GM19328 (cell line): ENCODE data around the gene PDE6D.
A peak's percentile ranks its signal among the peaks of the same experiment; 100 is the strongest.
"Not testable (repeated sequence)": the region's sequence is repeated elsewhere in the genome, so short reads cannot be mapped to it uniquely, and the experiment has no call there.

Experiments used
- ATAC-seq: cut with Tn5 transposase; IDR thresholded peaks from one replicate; pipeline ENCODE4 v1.9.1; 2021; ENCODE audit warnings: mild to moderate bottlenecking, moderate library complexity; ENCODE audit not compliant: unreplicated experiment

The PDE6D gene

DNA sequence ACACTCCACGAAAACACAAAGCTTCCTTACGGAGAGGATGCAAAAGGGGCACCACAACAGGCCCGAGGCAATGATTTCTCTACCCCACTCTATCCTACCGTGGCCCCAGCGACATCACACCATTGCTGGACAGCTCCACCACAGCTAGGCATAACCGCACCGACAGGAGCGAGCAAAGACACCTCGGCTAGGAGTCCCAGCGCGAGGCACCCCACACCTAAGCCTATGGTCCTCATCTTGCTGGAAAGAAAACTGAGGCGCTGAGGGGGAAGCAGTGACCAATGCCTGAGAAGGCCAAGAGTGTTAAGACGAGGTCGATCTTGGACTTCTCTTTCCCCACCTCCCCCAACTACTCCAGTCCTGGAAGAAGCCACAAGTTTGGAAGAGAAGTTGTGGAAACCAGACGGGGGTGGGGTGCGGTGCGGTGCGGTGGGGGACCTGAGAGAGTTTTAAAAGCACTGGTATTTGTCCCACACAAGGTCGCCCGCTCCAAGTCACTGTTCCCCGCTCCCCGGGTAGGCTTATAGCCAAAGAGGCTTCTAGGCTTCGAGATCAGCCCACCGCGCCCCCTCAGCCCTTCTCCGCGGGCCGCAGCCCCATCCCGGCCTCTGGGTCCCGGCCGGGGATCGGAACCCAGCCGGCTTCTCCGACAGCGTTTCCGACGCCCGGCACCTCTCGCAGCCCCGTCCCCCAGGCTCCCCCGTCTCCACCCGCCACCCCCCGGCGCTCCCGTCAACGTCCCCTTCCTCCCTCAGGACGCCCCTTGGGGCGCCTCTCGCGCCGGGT, 766 bp downstream of the PDE6D start:
- ATAC-seq = peak; percentile 5

DNA sequence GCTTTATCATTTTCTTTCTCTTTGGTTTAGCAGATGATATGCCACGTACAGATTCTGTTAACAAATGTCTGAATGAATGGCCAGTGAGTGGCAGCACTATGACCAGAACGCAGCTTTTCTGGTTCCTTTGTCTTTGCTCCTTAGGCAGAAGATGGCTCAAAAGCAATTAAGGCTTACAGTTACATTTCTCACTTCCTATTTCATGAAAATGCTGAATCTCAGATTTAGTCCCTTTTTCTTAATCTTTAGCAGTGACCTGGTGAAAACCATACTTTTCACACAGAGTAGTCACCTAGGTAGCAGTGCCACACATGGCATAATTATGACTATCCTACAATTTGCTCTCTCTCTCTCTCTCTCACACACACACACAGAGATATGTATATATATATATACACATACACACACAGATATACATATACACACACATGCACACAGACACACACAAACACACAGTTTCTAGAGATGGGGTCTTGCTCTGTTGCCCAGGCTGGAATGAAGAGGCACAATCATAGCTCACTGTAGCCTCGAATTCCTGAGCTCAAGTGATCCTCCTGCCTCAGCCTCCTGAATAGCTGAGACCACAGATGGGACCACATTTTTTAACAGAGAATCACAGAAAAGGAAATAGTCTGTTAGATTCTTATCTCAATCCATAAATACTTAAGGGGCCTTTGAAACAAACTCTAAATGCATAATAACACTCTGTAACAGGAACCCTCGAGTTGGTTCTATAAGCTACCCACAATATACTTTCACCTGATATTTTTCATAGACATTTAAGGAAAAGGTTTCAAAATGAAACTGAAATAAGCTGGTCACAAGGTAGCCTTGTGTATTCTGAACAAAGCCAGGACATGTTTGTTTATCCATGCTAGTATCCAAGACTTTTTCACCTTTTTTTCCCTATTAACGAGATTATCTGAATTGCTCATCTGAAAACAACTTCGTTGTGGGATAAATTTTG, 11.6 kb downstream of the PDE6D start:
- ATAC-seq = no peak

DNA sequence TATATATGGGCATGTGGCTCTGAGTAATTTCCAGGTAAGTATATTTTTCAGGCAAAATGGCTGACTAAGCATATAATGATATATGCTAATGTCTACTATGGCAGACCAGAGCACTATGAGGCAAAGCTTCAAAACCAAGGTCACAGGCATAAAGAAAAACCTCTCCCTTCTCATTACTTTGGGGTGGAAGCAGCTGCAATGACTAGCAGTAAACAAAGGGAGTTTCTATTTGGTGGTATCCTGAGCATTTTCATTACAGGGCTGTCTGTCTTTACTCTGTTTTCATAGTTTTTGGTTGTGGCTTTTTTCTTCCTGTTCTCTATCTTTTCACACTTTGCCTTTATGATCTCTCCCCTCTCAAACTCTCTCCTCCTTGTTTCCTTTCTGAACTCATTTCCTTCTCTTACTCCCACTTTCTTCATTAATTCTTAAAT, 15.6 kb downstream of the PDE6D start:
- no peak for ATAC-seq

DNA sequence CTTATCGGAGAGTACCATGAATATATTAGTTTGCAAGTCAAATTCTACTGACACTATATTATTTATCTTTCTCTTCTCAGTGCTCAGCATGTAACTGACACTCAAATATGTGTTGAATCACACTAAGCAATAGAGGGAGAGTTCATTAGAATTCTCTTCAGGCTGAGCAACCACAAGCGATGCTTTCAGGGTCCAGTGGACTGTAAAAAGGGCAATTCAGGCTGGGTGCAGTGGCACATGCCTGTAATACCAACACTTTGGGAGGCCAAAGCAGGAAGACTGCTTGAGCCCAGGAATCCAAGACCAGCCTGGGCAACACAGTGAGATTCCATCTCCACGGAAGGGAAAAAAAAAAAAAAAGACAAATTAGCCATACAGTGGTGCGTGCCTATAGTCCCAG, 16.3 kb downstream of the PDE6D start:
- ATAC-seq = no peak

DNA sequence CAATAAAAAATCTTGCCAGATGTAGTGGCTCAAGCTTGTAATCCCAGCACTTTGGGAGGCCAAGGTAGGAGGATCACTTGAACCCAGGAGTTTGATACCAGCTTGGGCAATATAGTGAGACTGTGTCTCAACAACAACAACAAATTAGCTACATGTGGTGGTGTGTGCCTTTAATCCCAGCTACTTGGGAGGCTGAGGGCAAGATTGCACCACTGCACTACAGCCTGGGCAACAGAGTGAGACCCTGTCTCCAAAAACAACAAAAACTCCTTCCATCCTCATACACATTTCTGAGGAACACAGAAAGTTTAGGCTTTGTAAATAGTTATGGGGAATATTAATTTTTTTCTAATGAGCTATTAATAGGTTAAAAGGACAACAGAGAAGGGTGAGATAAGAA, 17.0 kb downstream of the PDE6D start:
- no peak for ATAC-seq

DNA sequence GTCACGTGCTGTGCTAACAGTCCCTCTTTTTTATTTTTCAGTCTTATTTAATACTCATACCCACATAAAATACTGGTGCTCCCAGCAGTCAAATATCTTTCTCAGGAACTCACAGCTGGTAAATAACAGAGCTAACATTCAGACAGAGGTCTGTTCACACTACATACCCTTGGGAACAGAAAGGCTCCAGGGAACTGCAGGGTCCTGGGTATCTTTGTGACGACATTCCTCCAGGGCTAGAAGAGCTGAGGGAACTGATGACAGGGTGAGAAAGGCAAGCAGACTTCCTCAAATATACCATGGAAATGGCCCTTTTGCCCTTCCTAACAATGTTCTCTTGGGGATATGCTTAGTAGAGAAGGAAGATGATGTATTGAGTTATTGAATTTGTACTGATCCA, 19.3 kb downstream of the PDE6D start:
- no peak for ATAC-seq

DNA sequence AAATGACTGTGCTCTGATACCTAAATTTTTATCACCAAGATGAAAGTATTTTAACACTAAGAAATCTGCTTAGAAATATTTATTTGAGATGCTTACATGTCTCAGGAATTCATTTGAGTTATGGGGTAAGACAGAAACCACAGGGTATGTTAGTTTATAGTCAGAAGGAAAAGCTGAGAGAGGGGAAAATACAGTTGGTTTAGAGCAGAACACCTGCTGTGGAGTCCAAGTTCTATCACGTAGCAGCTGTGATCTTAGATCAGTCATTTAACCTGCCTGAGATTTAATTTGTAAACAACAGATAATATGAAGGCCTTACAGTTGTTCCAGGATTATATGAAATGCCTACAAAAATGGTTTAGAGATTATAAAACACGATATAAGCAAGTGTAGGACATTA, 29.0 kb downstream of the PDE6D start:
- no peak for ATAC-seq

DNA sequence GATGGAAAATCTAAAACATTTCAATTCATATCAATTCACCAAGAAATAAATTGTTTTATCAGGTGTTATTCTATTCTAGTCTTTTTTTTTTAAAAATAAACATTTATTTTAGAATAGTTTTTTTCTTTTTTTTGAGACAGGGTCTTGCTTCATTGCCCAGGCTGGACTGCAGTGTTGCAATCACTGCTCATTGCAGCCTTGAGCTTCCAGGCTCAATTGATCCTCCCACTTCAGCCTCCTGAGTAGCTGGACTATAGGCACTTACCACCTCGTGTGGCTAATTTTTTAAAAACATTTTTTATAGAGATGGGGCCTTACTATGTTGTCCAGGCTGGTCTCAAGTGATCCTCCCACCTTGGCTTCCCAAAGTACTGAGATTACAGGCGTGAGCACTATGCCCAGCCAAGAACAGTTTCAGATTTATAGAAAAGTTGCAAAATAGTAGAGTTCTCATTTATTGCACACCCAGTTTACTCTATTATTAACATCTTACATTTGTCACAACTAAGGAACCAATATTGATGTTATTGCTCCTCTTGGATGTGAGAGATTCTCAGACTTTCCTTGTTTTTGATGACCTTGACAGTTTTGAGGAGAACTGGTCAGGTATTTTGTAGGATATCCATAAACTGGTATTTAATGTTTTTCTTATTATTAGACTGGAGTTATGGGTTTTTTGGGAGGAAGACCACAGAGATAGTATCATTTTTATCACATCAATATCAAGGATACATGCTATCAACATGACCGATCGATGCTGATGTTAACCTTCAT, 29.9 kb downstream of the PDE6D start:
- ATAC-seq = no peak

DNA sequence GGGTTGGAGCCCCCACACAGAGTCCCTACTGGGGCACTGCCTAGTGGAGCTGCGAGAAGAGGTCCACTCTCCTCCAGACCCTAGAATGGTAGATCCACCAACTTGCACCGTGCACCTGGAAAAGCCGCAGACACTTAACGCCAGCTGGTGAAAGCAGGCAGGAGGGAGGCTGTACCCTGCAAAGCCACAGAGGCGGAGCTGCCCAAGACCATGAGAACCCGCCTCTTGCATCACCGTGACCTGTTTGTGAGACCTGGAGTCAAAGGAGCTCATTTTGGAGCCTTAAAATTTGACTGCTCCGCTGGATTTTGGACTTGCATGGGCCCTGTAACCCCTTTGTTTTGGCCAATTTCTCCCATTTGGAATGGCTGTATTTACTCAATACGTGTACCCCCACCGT, 32.1 kb downstream of the PDE6D start:
- not testable (repeated sequence) for ATAC-seq

DNA sequence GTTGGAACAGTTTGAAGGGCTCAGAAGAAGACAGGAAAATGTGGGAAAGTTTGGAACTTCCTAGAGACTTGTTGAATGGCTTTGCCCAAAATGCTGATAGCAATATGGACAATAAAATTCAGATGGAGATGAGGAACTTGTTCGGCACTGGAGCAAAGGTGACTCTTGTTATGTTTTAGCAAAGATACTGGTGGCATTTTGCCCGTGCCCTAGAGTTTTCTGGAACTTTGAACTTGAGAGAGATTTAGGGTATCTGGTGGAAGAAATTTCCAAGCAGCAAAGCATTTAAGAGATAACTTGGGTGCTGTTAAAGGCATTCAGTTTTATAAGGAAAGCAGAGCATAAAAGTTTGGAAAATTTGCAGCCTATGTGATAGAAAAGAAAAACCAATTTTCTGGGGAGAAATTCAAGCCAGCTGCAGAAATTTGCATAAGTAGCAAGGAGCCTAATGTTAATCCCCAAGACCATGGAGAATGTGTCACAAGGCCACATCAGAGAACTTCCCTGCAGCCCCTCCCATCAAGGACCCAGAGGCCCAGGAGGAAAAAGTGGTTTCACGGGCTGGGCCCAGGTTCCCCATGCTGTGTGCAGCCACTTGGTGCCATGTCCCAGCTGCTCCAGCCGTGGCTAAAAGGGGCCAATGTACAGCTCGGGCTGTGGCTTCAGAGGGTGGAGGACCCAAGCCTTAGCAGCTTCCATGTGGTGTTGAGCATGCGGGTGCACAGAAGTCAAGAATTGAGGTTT, 32.8 kb downstream of the PDE6D start:
- not testable (repeated sequence) for ATAC-seq

DNA sequence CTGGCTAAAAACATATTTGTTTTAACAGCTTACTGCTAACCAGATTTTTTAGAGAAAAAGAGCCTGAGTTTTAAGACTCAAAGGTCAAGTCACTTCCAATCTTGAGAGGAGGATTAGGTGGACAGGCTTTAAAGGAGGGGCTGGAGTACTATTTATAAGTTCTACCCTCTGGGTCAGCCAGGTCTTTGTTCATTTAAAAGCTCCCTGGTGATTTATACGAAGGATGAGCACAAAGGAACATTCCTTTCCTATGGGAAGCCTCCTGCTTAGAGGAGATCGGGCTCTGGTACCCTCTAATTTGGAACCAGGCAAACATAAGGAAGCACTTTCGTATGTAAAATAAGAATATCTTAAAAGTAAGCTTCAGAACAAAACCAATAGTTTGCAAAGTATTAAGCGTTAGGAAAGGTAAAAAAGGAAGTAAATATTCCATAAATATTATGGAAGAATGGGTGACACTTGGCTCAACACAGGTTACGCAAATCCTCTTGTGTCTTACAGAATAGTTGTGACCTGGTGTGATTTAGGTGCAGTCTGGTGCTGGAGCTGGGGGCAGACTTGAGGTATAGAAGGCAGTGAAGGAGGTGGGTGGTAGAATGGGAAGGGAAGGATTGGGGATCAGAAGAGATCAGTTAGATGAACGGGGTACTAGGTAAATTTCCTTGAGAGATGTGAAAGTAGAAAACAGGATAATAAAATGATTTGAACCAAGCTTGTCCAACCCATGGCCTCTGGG, 35.6 kb downstream of the PDE6D start:
- no peak for ATAC-seq

DNA sequence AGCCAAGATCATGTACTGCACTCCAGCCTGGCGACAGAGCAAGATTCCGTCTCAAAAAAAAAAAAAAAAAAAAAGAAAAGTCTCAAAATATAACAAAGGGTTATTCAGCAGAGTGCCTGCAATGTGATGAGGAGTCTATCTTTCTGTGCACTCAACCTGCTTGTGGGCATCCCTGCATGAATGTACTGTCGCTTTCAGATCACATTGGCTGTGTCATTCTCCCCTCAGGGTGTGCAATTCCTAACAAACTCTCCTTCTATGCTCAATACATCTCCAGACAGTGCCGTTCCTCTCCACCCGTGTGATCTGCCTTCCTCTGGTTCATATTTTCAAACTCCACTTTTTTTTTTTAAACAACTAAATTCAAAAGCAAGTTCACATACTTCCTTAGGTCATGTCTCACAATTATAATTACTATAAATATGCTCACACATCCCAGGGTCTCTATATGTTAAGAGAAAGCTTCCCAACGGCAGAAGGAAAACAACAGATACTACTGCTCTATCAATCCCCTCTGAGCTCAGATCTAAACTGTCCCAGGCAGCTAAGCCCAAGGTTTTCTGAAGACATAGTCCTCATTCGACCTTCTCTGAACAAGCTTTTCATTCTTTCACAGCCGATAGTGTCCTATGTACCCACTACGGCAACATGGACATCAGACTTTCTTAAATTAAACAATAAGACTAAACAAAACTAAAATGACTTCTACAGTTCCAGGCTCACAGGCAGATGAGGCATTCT, 37.5 kb downstream of the PDE6D start:
- no peak for ATAC-seq

DNA sequence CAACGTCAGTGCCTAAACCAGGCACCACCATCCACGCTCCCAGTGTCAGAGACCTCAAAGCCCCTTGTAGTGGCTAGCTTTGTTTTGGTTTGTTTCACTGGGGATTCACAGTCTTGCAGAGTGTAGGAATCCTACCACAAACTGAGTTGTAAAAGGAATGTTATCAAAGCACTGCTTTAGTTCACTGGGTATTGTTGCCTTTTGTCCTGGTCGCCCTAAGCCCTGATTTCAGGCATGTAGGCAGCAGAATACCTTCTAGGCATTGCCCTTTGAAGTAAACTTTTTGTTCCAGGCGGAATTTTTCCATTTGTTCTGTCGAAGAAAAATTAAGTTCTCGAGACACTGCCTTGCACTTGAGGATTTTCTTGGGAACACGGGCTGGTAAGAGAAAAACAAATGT, 43.3 kb downstream of the PDE6D start:
- ATAC-seq = no peak

DNA sequence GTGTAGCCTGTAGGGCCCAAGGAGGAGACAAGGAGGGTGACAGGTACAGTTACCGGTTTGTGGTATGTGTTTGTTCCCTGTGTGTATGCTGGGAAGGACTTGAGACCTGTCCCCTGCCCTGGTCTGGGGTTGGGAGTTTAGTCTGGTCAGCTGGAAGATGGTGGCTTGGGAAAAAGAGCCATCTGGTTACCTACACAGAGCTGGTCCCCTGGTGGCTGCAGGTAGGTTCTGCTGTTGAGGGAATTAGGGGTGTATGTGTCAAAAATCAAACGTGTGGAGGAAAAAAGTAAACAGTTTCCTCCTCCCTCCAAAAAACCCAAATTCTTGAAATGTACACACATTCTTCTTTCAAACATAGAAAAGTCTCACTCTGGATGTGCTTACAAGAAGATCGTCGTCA, 48.5 kb downstream of the PDE6D start:
- ATAC-seq = no peak

DNA sequence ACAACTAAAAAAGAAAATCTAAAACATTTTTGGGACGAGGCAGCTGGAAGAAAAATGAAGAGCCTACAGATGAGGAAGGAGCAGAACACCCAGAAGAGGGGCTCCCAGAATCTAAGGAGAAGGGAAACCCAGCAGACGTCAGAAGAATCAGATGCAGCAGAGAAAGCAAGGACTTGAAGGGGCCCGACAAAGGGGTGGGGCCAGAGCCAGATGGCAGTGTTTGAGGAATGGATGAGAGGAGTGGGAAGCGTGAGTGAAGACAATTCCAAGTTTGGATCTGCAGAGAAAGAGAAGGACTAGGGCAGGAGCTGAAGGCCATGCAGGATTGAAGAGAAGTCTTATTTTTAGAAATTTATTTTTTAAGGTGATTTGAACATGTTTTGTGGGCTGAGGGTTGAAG, 53.5 kb downstream of the PDE6D start:
- ATAC-seq = no peak

DNA sequence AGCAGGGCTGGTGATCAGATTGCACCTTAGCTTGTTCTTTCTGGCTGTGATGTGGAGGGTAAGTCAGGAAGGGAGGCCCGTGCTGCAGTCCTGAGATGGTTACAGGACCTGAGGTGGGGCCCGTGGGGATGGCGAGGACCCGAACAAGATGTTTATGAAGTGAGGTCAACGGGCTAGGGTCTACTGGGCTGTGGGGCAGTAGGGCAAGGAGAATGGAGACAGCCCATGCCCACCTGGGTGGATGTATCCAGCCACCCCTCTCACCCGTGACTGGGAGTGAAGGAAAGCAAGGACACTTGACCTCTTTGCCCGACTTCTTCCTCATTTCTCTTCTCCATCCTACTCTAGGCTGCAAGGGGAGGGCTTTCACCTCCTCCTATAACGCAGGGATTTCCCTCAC, 54.8 kb downstream of the PDE6D start:
- no peak for ATAC-seq

DNA sequence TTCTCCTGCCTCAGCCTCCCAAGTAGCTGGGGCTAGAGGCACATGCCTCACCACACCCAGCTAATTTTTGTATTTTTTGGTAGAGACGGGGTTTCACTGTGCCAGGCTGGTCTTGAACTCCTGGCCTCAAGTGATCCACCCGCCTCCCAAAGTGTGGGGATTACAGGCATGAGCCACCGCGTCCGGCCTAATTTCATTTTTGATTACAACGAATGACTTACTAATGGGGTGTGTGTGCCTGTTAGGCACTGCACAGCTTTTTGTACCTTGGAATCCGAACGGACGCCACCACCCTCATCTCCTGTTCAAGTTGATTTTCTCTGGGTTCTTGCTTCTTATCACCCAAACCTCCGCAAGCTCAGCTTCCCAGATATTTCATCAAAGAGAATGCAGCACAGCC, 55.6 kb downstream of the PDE6D start:
- no peak for ATAC-seq

DNA sequence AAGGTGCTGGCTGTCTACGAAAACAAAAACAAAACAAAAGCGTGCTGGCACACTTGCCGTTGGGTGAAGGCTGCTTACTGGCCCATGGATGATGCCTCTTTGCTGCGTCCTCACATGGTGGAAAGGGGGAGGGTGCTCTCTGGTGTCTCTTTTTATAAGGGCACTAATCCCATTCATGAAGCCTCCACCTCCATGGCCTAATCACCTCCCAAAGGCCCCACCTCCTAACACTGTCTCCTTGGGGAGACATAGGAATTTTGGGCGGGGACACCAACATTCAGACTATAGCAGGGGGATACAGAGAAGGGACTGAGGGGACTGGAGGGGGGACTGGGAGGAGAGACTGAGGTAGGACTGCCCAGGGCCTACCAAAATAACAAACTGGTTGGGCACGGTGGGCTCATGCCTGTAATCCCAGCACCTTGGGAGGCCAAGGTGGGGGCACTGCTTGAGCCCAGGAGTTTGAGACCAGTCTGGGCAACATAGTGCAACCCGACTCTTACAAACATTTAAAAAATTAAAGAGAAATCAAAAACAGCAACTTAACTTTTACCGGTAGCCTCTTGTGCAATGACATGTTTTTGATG, 58.3 kb downstream of the PDE6D start:
- no peak for ATAC-seq
